Activated CD4-positive, alpha-beta T cell treated with anti-CD3 and anti-CD28 coated beads, Interleukin-2, amount 10 ng/mL, durations not matched to agents 24 days and 14 days (primary cell): Measurements from ENCODE around the gene S100A13. TPM values are rescaled to one million over a fixed set of nuclear protein-coding genes. Genes with fewer than 3 reads are reported as not detected.
A peak's percentile ranks its signal among the peaks of the same experiment; 100 is the strongest.

Experiments used
- DNase-seq: peaks from one replicate; pipeline ENCODE4 v3.0.0; 2022
- H3K27ac Mint-ChIP-seq: one replicate; pipeline ENCODE4 v1.8.0; 2022; ENCODE audit warnings: mild to moderate bottlenecking, mixed read lengths
- H3K27me3 Mint-ChIP-seq: one replicate; pipeline ENCODE4 v1.8.0; 2022; ENCODE audit warnings: mixed read lengths
- H3K36me3 Mint-ChIP-seq: one replicate; pipeline ENCODE4 v1.8.0; 2022; ENCODE audit warnings: low read depth, mild to moderate bottlenecking, mixed read lengths
- H3K4me1 Mint-ChIP-seq: one replicate; pipeline ENCODE4 v1.8.0; 2021; ENCODE audit warnings: mixed read lengths
- H3K4me3 Mint-ChIP-seq: one replicate; pipeline ENCODE4 v1.8.0; 2022; ENCODE audit warnings: mild to moderate bottlenecking, moderate library complexity, mixed read lengths
- H3K9me3 Mint-ChIP-seq: one replicate; pipeline ENCODE4 v1.8.0; 2021; ENCODE audit warnings: mixed read lengths
- intact Hi-C: fragments of 100-400 bp; cut with micrococcal nuclease; formaldehyde crosslinking; loops from one replicate; pipeline ENCODE4 v1.15.1; 2023
- total RNA-seq: library from RNA; stranded (reverse); gene quantifications from 2 replicates; pipeline ENCODE4 v1.2.3, GENCODE V29; 2022

The S100A13 gene
- total RNA-seq, 1 donor from 2014 or later = 3.2 TPM

GRCh38 chr1:153627715-153628626, 666 bp upstream of the S100A13 start, which contains the start of gene S100A1:
Gene S100A1 (plus strand): TSS chr1:153628434. CDS start chr1:153630522, 2,088 bp downstream.
- DNase-seq = no peak
- Mint-ChIP-seq H3K27me3 (no peaks in the 10 kb centered on the region), H3K27ac (no peak within 1 kb of the TSS), H3K4me3 (no peak within 1 kb of the TSS), H3K4me1 (peaks cover 16% of the 10 kb centered on the region), H3K36me3 (peaks cover 3% of the 10 kb centered on the region), H3K9me3 (no peaks in the 10 kb centered on the region)
- intact Hi-C loops = no loop called here

GRCh38 chr1:153626477-153626903, 815 bp downstream of the S100A13 start:
- Mint-ChIP-seq H3K4me3 (no peak overlapping the region), H3K27ac (no peak overlapping the region), H3K9me3 (no peaks in the 10 kb centered on the region), H3K4me1 (peaks cover 7% of the 10 kb centered on the region), H3K36me3 (peaks cover 1% of the 10 kb centered on the region), H3K27me3 (no peaks in the 10 kb centered on the region)
- no peak for DNase-seq
- intact Hi-C loops = no loop called here

- Mint-ChIP-seq H3K27ac (no peak overlapping the region), H3K4me1 (no peaks in the 10 kb centered on the region), H3K36me3 (no peaks in the 10 kb centered on the region), H3K27me3 (no peaks in the 10 kb centered on the region), H3K4me3 (no peak overlapping the region), H3K9me3 (no peaks in the 10 kb centered on the region)
- no peak for DNase-seq
- intact Hi-C loops = no loop called here
Measured at GRCh38 chr1:153624965-153625611, 2.2 kb downstream of the S100A13 start.

GRCh38 chr1:153623101-153623500, 4.2 kb downstream of the S100A13 start:
- H3K27ac Mint-ChIP-seq = no peak overlapping the region
- intact Hi-C loops = no loop called here
- H3K36me3 Mint-ChIP-seq = no peaks in the 10 kb centered on the region

GRCh38 chr1:153619171-153619570, 8.1 kb downstream of the S100A13 start:
- H3K4me3 Mint-ChIP-seq = no peak overlapping the region
- H3K27ac Mint-ChIP-seq = no peak overlapping the region
- intact Hi-C loops = no loop called here
- H3K9me3 Mint-ChIP-seq = no peaks in the 10 kb centered on the region
- no peaks in the 10 kb centered on the region for H3K27me3 Mint-ChIP-seq
- H3K4me1 Mint-ChIP-seq = peaks cover 8% of the 10 kb centered on the region
- no peaks in the 10 kb centered on the region for H3K36me3 Mint-ChIP-seq
- DNase-seq = no peak

More at GRCh38 chr1:153623101-153623500, 4.2 kb downstream of the S100A13 start:
- Mint-ChIP-seq H3K9me3 (no peaks in the 10 kb centered on the region), H3K4me1 (no peaks in the 10 kb centered on the region), H3K4me3 (no peak overlapping the region), H3K27me3 (no peaks in the 10 kb centered on the region)
- no peak for DNase-seq

- Mint-ChIP-seq H3K36me3 (no peaks in the 10 kb centered on the region), H3K27me3 (no peaks in the 10 kb centered on the region), H3K9me3 (no peaks in the 10 kb centered on the region), H3K4me3 (no peak overlapping the region), H3K27ac (no peak overlapping the region), H3K4me1 (peaks cover 8% of the 10 kb centered on the region)
- intact Hi-C loops = loop anchor here (1.0 to 2.0 kb wide), 4 partner anchors 45 to 106 kb away; no protein-coding TSS in a partner anchor
- peak; percentile 93 for DNase-seq
Measured at GRCh38 chr1:153617663-153618062, 9.6 kb downstream of the S100A13 start.

- H3K27ac Mint-ChIP-seq = peak overlapping the region; percentile 32
Measured at GRCh38 chr1:153616917-153617311, 10.4 kb downstream of the S100A13 start.

GRCh38 chr1:153616144-153616916, 11.0 kb downstream of the S100A13 start, which contains the start of gene S100A14:
Gene S100A14 (minus strand): TSS chr1:153616325. CDS start chr1:153615858, 467 bp downstream.
- H3K27ac Mint-ChIP-seq = peak within 1 kb of the TSS; percentile 32
- no peak for DNase-seq
- no peaks in the 10 kb centered on the region for H3K36me3 Mint-ChIP-seq
- no peak within 1 kb of the TSS for H3K4me3 Mint-ChIP-seq
- peaks cover 8% of the 10 kb centered on the region for H3K4me1 Mint-ChIP-seq
- no peaks in the 10 kb centered on the region for H3K9me3 Mint-ChIP-seq
- intact Hi-C loops = loop anchor here (2.0 kb wide), 1 partner anchor 84 kb away; no protein-coding TSS in a partner anchor
- H3K27me3 Mint-ChIP-seq = no peaks in the 10 kb centered on the region

More at GRCh38 chr1:153616917-153617311, 10.4 kb downstream of the S100A13 start:
- intact Hi-C loops = loop anchor here (1.0 to 2.0 kb wide), 4 partner anchors 45 to 106 kb away; no protein-coding TSS in a partner anchor
- Mint-ChIP-seq H3K4me3 (no peak overlapping the region), H3K27me3 (no peaks in the 10 kb centered on the region), H3K4me1 (peaks cover 8% of the 10 kb centered on the region), H3K36me3 (no peaks in the 10 kb centered on the region), H3K9me3 (no peaks in the 10 kb centered on the region)
- DNase-seq = no peak

GRCh38 chr1:153615406-153615805, 11.9 kb downstream of the S100A13 start:
- Mint-ChIP-seq H3K4me3 (no peak overlapping the region), H3K4me1 (peaks cover 8% of the 10 kb centered on the region), H3K27me3 (no peaks in the 10 kb centered on the region), H3K36me3 (no peaks in the 10 kb centered on the region), H3K27ac (no peak overlapping the region), H3K9me3 (no peaks in the 10 kb centered on the region)
- DNase-seq = no peak
- intact Hi-C loops = no loop called here

- Mint-ChIP-seq H3K27me3 (no peaks in the 10 kb centered on the region), H3K36me3 (no peaks in the 10 kb centered on the region), H3K9me3 (no peaks in the 10 kb centered on the region), H3K4me3 (no peak overlapping the region), H3K27ac (no peak overlapping the region), H3K4me1 (peaks cover 8% of the 10 kb centered on the region)
- intact Hi-C loops = no loop called here
- DNase-seq = no peak
Measured at GRCh38 chr1:153614906-153615305, 12.4 kb downstream of the S100A13 start.

GRCh38 chr1:153614189-153614900, 13.0 kb downstream of the S100A13 start:
- Mint-ChIP-seq H3K27ac (no peak overlapping the region), H3K27me3 (no peaks in the 10 kb centered on the region)
- intact Hi-C loops = no loop called here

GRCh38 chr1:153613406-153613805, 13.9 kb downstream of the S100A13 start:
- no peaks in the 10 kb centered on the region for H3K27me3 Mint-ChIP-seq
- H3K9me3 Mint-ChIP-seq = no peaks in the 10 kb centered on the region
- intact Hi-C loops = no loop called here
- no peaks in the 10 kb centered on the region for H3K36me3 Mint-ChIP-seq
- peaks cover 8% of the 10 kb centered on the region for H3K4me1 Mint-ChIP-seq
- DNase-seq = no peak
- no peak overlapping the region for H3K27ac Mint-ChIP-seq
- H3K4me3 Mint-ChIP-seq = no peak overlapping the region

More at GRCh38 chr1:153614189-153614900, 13.0 kb downstream of the S100A13 start:
- Mint-ChIP-seq H3K36me3 (no peaks in the 10 kb centered on the region), H3K4me3 (no peak overlapping the region), H3K4me1 (peaks cover 8% of the 10 kb centered on the region), H3K9me3 (no peaks in the 10 kb centered on the region)
- no peak for DNase-seq
